ENCODE results near the gene SLC27A6.

DNA sequence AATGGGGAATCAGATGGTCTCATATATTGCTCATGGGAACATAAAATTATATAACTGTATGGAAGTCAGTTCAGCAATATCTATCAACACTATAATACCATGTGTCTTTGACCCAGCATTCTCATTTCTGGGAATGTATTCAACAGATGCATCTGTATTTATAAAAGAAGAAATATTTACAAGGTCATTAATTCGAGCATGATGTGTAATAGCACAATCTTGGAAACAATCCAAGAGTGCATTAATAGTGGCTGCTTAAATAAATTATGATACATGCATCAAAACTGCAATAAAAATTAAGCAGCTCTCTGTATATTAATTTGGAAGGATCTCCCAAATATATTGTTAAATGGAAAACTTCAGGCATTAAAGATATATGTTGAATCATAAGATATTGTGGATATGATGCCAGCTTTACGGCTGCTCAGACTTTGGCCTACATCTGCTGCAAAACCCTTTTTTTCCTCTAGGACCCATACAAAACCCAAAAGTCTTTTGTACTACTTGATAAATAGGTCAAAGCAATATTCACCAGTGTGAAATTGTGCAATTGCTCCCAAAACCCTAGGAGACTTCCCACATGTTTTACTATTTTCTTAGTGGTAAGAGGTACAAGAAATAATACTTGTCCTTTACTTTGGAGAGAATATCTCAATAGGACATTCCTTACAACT is 84.0 kb downstream of the SLC27A6 start:
- TF ChIP-seq MEF2A (IDR thresholded peaks at IDR 0.05; ENCODE audit: borderline replicate concordance, low read depth) (no peak), RAD21 (IDR thresholded peaks at IDR 0.05; ENCODE audit: low read length) (no peak), TAF1 (IDR thresholded peaks at IDR 0.05; ENCODE audit: borderline replicate concordance, low read depth, low read length) (no peak), EP300 (IDR thresholded peaks at IDR 0.05; ENCODE audit: borderline replicate concordance in 1 of 2, low read depth in 1 of 2, low read length in 1 of 2) (no peak), EZH2phosphoT487 (IDR thresholded peaks at IDR 0.05; ENCODE audit: borderline replicate concordance, low read depth) (no peak), POLR2AphosphoS5 (IDR thresholded peaks at IDR 0.05; ENCODE audit: low read depth, low read length) (no peak), RCOR1 (IDR thresholded peaks at IDR 0.05; ENCODE audit: low read length) (no peak), TCF12 (IDR thresholded peaks at IDR 0.05) (no peak), NFIC (IDR thresholded peaks at IDR 0.05; ENCODE audit: borderline replicate concordance) (no peak), FOSL2 (IDR thresholded peaks at IDR 0.05; ENCODE audit: borderline replicate concordance, low read depth) (no peak), TEAD4 (IDR thresholded peaks at IDR 0.05; ENCODE audit: borderline replicate concordance, insufficient read depth) (no peak)
- TF ChIP-seq, protein P1, sequence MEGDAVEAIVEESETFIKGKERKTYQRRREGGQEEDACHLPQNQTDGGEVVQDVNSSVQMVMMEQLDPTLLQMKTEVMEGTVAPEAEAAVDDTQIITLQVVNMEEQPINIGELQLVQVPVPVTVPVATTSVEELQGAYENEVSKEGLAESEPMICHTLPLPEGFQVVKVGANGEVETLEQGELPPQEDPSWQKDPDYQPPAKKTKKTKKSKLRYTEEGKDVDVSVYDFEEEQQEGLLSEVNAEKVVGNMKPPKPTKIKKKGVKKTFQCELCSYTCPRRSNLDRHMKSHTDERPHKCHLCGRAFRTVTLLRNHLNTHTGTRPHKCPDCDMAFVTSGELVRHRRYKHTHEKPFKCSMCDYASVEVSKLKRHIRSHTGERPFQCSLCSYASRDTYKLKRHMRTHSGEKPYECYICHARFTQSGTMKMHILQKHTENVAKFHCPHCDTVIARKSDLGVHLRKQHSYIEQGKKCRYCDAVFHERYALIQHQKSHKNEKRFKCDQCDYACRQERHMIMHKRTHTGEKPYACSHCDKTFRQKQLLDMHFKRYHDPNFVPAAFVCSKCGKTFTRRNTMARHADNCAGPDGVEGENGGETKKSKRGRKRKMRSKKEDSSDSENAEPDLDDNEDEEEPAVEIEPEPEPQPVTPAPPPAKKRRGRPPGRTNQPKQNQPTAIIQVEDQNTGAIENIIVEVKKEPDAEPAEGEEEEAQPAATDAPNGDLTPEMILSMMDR (IDR thresholded peaks at IDR 0.05), result no peak
- TF ChIP-seq, protein P2, sequence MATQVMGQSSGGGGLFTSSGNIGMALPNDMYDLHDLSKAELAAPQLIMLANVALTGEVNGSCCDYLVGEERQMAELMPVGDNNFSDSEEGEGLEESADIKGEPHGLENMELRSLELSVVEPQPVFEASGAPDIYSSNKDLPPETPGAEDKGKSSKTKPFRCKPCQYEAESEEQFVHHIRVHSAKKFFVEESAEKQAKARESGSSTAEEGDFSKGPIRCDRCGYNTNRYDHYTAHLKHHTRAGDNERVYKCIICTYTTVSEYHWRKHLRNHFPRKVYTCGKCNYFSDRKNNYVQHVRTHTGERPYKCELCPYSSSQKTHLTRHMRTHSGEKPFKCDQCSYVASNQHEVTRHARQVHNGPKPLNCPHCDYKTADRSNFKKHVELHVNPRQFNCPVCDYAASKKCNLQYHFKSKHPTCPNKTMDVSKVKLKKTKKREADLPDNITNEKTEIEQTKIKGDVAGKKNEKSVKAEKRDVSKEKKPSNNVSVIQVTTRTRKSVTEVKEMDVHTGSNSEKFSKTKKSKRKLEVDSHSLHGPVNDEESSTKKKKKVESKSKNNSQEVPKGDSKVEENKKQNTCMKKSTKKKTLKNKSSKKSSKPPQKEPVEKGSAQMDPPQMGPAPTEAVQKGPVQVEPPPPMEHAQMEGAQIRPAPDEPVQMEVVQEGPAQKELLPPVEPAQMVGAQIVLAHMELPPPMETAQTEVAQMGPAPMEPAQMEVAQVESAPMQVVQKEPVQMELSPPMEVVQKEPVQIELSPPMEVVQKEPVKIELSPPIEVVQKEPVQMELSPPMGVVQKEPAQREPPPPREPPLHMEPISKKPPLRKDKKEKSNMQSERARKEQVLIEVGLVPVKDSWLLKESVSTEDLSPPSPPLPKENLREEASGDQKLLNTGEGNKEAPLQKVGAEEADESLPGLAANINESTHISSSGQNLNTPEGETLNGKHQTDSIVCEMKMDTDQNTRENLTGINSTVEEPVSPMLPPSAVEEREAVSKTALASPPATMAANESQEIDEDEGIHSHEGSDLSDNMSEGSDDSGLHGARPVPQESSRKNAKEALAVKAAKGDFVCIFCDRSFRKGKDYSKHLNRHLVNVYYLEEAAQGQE (IDR thresholded peaks at IDR 0.05; ENCODE audit: low read depth, low read length), result no peak
- TF ChIP-seq, protein P3, sequence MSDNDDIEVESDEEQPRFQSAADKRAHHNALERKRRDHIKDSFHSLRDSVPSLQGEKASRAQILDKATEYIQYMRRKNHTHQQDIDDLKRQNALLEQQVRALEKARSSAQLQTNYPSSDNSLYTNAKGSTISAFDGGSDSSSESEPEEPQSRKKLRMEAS (IDR thresholded peaks at IDR 0.05; ENCODE audit: low read depth), result no peak

All from SK-N-SH (cell line).